ENCODE data around the gene TRAPPC14. TPM values are rescaled to one million over a fixed set of nuclear protein-coding genes. Genes with fewer than 3 reads are reported as not detected.

Gene TRAPPC14
- total and polyA plus RNA-seq, 10 of the 15 experiments (the other 5 are each of a cell fraction or from before 2014, with no cell fraction given), result 0.21 to 24.7 (median 7.5) TPM

GRCh38 chr7:100126931-100127865 is 31.3 kb downstream of the TRAPPC14 start, which contains the start of gene MBLAC1:
Gene MBLAC1 (plus strand): TSS chr7:100126967. CDS start chr7:100127396, 429 bp downstream.
- under 1% methylated on average over 74 of the region's 85 CpGs for WGBS (ENCODE audit: insufficient coverage, insufficient replicate concordance, low lambda C conversion rate, missing lambda C conversion rate)
- ATAC-seq (peak; percentile 84), DNase-seq (ENCODE audit: low read depth, low spot score) (peak; percentile 68), FAIRE-seq (no peak)
- peaks cover 17% of the 10 kb centered on the region for H3K4me1 ChIP-seq (ENCODE audit: control insufficient read depth, insufficient read depth, low read length)
- H3K36me3 ChIP-seq (ENCODE audit: control insufficient read depth in 2 of 2, insufficient read depth in 2 of 2, low read length in 1 of 2), result no peaks in the 10 kb centered on the region; a peak in 1 of 4 replicates
- H3K4me2 ChIP-seq (ENCODE audit: control insufficient read depth, insufficient read depth), result peak within 1 kb of the TSS; percentile 81
- H3K27me3 ChIP-seq (replicated peaks in 1 of 2; ENCODE audit: control insufficient read depth in 2 of 2, insufficient read depth in 2 of 2, low read length in 1 of 2), result no peaks in the 10 kb centered on the region
- H3K9me3 ChIP-seq (replicated peaks; ENCODE audit: control insufficient read depth, insufficient read depth, low read length), result no peaks in the 10 kb centered on the region
- peak within 1 kb of the TSS; percentile 87 for H3K9ac ChIP-seq (ENCODE audit: control insufficient read depth, insufficient read depth, low read length)
- H3K79me2 ChIP-seq (ENCODE audit: control insufficient read depth, insufficient read depth, low read length), result peaks cover 13% of the 10 kb centered on the region
- BruUV-seq (replicated peaks), result no TSS peak
- CTCF ChIA-PET, result interaction anchor here (0.7 to 7.9 kb wide), 7 partner anchors 11 to 218 kb away, joined by 3 to 107 read pairs (median 6); partner anchors contain the start of gene PVRIG
- peak within 1 kb of the TSS; percentile 75 for H3K4me3 ChIP-seq
- SMC1A ChIA-PET (ENCODE audit: uncharacterized antibody, unreplicated experiment), result interaction anchor here (1.1 to 2.0 kb wide), 3 partner anchors 11 to 208 kb away, joined by 3 to 12 read pairs (median 3); partner anchors contain the start of gene TRIM4
- peak within 1 kb of the TSS; percentile 99 for H3K27ac ChIP-seq (ENCODE audit: control insufficient read depth, insufficient read depth)
- peak within 1 kb of the TSS; percentile 98 for H2AFZ ChIP-seq (ENCODE audit: control insufficient read depth, low read depth, low read length)
- in situ Hi-C loops (cut with MboI), result no loop called here
- RAD21 ChIA-PET (ENCODE audit: unreplicated experiment), result interaction anchor here (0.6 to 4.3 kb wide), 5 partner anchors 26 to 212 kb away, joined by 3 to 24 read pairs (median 5); partner anchors contain the start of genes AP4M1 and MCM7
- intact Hi-C loops (cut with micrococcal nuclease; ENCODE audit: unreplicated experiment), result loop anchor here (1.0 to 5.0 kb wide), 4 partner anchors 26 to 150 kb away; partner anchors contain the start of genes AP4M1, AZGP1 and MCM7
- H4K20me1 ChIP-seq (ENCODE audit: control insufficient read depth, insufficient read depth), result no peaks in the 10 kb centered on the region
- POLR2A ChIA-PET, result interaction anchor here (0.5 to 2.3 kb wide), 6 partner anchors 26 to 302 kb away, joined by 3 to 18 read pairs (median 4); partner anchors contain the start of genes AP4M1, COPS6, MCM7 and MEPCE
- peak; percentile 91 for TF ChIP-seq POLR2AphosphoS5 (IDR thresholded peaks at IDR 0.05; ENCODE audit: low read length)
- TF ChIP-seq KDM1A (IDR thresholded peaks at IDR 0.05; ENCODE audit: borderline replicate concordance), result no peak
- peak; percentile 86 for TF ChIP-seq NBN (IDR thresholded peaks at IDR 0.05)
- peak; percentile 54 for TF ChIP-seq SIX5 (IDR thresholded peaks at IDR 0.05; ENCODE audit: low read depth, low read length, severe bottlenecking)
- TF ChIP-seq SP1 (IDR thresholded peaks at IDR 0.05; ENCODE audit: low read depth, low read length), result no peak
- TF ChIP-seq CBX3 (IDR thresholded peaks at IDR 0.05; ENCODE audit: borderline replicate concordance, low read depth), result no peak
- peak; percentile 77 for TF ChIP-seq IKZF1 (conservative IDR thresholded peaks at IDR 0.05)
- TF ChIP-seq EGR1 (IDR thresholded peaks at IDR 0.05; ENCODE audit: borderline replicate concordance in 1 of 2, low read depth in 2 of 2, low read length in 2 of 2), result peak in 1 of 2 experiments; percentile 28; a peak in 1 of 3 replicates
- TF ChIP-seq ZNF687 (IDR thresholded peaks at IDR 0.05), result no peak; the same call in 1 of the 2 replicates
- TF ChIP-seq ATF7 (IDR thresholded peaks at IDR 0.05; ENCODE audit: low read depth), result peak; percentile 99
- peak; percentile 25; the same call in 1 of the 3 replicates for TF ChIP-seq POU2F2 (IDR thresholded peaks at IDR 0.05; ENCODE audit: borderline replicate concordance, low read depth, low read length)
- peak; percentile 17; the same call in 1 of the 2 replicates for TF ChIP-seq HCFC1 (IDR thresholded peaks at IDR 0.05; ENCODE audit: low read length)
- TF ChIP-seq MXI1 (IDR thresholded peaks at IDR 0.05; ENCODE audit: low read depth, low read length), result 0 out of 2 replicates have a peak, but pooled peaks have one; percentile 25
- TF ChIP-seq CHD2 (IDR thresholded peaks at IDR 0.05; ENCODE audit: borderline replicate concordance, low read depth, low read length), result peak; percentile 34; the same call in 1 of the 2 replicates
- TF ChIP-seq CBFB (IDR thresholded peaks at IDR 0.05; ENCODE audit: low read depth), result peak; percentile 88
- TF ChIP-seq E2F8 (IDR thresholded peaks at IDR 0.05; ENCODE audit: low read depth, partially characterized antibody), result peak; percentile 43

Data from GM12878 (cell line).